ENCODE measurements around the gene CDC5L.

CDC5L gene

GRCh38 chr6:44470746-44471145, 83.2 kb downstream of the CDC5L start:
- no peak overlapping the region for H3K27ac ChIP-seq

GRCh38 chr6:44471271-44471981, 83.9 kb downstream of the CDC5L start:
- TF ChIP-seq CTCF (IDR thresholded peaks at IDR 0.05) = no peak
- TF ChIP-seq ZFX (IDR thresholded peaks at IDR 0.05; ENCODE audit: borderline replicate concordance) = no peak
- no peak overlapping the region for H3K27ac ChIP-seq

More at GRCh38 chr6:44470746-44471145, 83.2 kb downstream of the CDC5L start:
- TF ChIP-seq CTCF (IDR thresholded peaks at IDR 0.05) (no peak), ZFX (IDR thresholded peaks at IDR 0.05; ENCODE audit: borderline replicate concordance) (no peak)

- no peak for TF ChIP-seq CTCF (IDR thresholded peaks at IDR 0.05)
- no peak for TF ChIP-seq ZFX (IDR thresholded peaks at IDR 0.05; ENCODE audit: borderline replicate concordance)
- no peak overlapping the region for H3K27ac ChIP-seq
Observed at GRCh38 chr6:44472250-44472945, 84.9 kb downstream of the CDC5L start.

- H3K27ac ChIP-seq = no peak overlapping the region
Observed at GRCh38 chr6:44473393-44474189, 86.1 kb downstream of the CDC5L start.

GRCh38 chr6:44474190-44474631, 86.7 kb downstream of the CDC5L start:
- H3K27ac ChIP-seq = no peak overlapping the region
- TF ChIP-seq ZFX (IDR thresholded peaks at IDR 0.05; ENCODE audit: borderline replicate concordance) (no peak), CTCF (IDR thresholded peaks at IDR 0.05) (no peak)

More at GRCh38 chr6:44473393-44474189, 86.1 kb downstream of the CDC5L start:
- TF ChIP-seq ZFX (IDR thresholded peaks at IDR 0.05; ENCODE audit: borderline replicate concordance) = no peak
- no peak for TF ChIP-seq CTCF (IDR thresholded peaks at IDR 0.05)

- no peak for TF ChIP-seq CTCF (IDR thresholded peaks at IDR 0.05)
- TF ChIP-seq ZFX (IDR thresholded peaks at IDR 0.05; ENCODE audit: borderline replicate concordance) = no peak
- H3K27ac ChIP-seq = no peak overlapping the region
Observed at GRCh38 chr6:44474643-44475042, 87.1 kb downstream of the CDC5L start.
